Aorta (tissue), 5 donors: ENCODE measurements around the gene TMEM271. TPM values are rescaled to one million over a fixed set of nuclear protein-coding genes. Genes with fewer than 3 reads are reported as not detected.

Experiments
- ATAC-seq: fragments of 200-7000 bp; cut with Tn5 transposase; one replicate; pipeline ENCODE4 v1.9.1; 2022; ENCODE audit warnings: moderate library complexity; ENCODE audit not compliant: low FRiP score
- DNase-seq, 2 donors: peaks; one replicate each; pipeline ENCODE4 v3.0.0-alpha.2; 2020
- H3K27ac ChIP-seq, 2 donors: one replicate each; pipeline ENCODE4 v1.5.1; 2013; ENCODE audit warnings: low read length in 2 of 2, mild to moderate bottlenecking in 2 of 2, moderate library complexity in 2 of 2, control low read depth in 1 of 2, inconsistent platforms in 1 of 2, low read depth in 1 of 2
- H3K27me3 ChIP-seq, 2 donors: one replicate each; pipeline ENCODE4 v1.6.1; 2013; ENCODE audit warnings: control low read depth in 1 of 2, low read length in 1 of 2, mild to moderate bottlenecking in 1 of 2, moderate library complexity in 1 of 2; ENCODE audit not compliant: insufficient read depth in 2 of 2, control insufficient read depth in 1 of 2
- H3K36me3 ChIP-seq, 2 donors: one replicate each; pipeline ENCODE4 v1.6.1; 2013; ENCODE audit warnings: control low read depth in 1 of 2, low read length in 1 of 2, mild to moderate bottlenecking in 1 of 2; ENCODE audit not compliant: insufficient read depth in 2 of 2, control insufficient read depth in 1 of 2
- H3K4me1 ChIP-seq, 2 donors: one replicate each; pipeline ENCODE4 v1.6.1; 2013; ENCODE audit warnings: low read length in 2 of 2, control low read depth in 1 of 2, mild to moderate bottlenecking in 1 of 2, moderate library complexity in 1 of 2; ENCODE audit not compliant: insufficient read depth in 2 of 2, control insufficient read depth in 1 of 2
- H3K4me3 ChIP-seq, 2 donors: one replicate each; pipeline ENCODE4 v1.5.1; 2013; ENCODE audit warnings: low read length in 2 of 2, control low read depth in 1 of 2, mild to moderate bottlenecking in 1 of 2
- H3K9me3 ChIP-seq: one replicate; pipeline ENCODE4 v1.6.1; 2013; ENCODE audit warnings: mild to moderate bottlenecking, low read length; ENCODE audit not compliant: control insufficient read depth
- WGBS, 2 donors: extraction: QIAGEN DNeasy Blood & Tissue Kit; methylation state at CpG; one replicate each; pipeline ENCODE4 v1.1.7; 2013; 5-methylcytosine and 5-hydroxymethylcytosine counted together
- intact Hi-C, 2 donors: fragments of 100-400 bp; cut with DNase I; formaldehyde crosslinking; loops; one replicate each; pipeline versions ENCODE4 v1.14.2 to v1.15.0; 2022
- polyA plus RNA-seq, 2 donors: library from polyadenylated mRNA; stranded (reverse); fragments of 200-250 nt; gene quantifications; one replicate each; pipeline ENCODE4 v1.2.3, GENCODE V29; 2013
- total RNA-seq, 2 donors: library from RNA; stranded (reverse); fragmentation: NEBNext Ultra II Directional; extraction: Animal tissue kit (Norgen Biotek cat#: 25700); gene quantifications; one replicate each; pipeline ENCODE4 v1.2.1, GENCODE V29; 2021
- donor health status: healthy with polysubstance abuse.
- donor health status: Bipolar disorder and iron deficiency.
- donor health status: DM: no; HTN: no; CAD: no.
- donor health status: DM: no; HTN: no; CAD: no.
- donor health status: DM: yes; HTN: yes; CAD: no.

Gene TMEM271
- total and polyA plus RNA-seq, 4 donors = not detected

- intact Hi-C loops = no loop called here
- Histone ChIP-seq H3K4me3 (no peak overlapping the region), H3K36me3 (peaks cover 0 to 7% of the 10 kb centered on the region in 2 donors), H3K4me1 (no peaks in the 10 kb centered on the region), H3K27ac (no peak overlapping the region), H3K27me3 (no peaks in the 10 kb centered on the region), H3K9me3 (no peaks in the 10 kb centered on the region)
- no peak for ATAC-seq
- WGBS, 2 donors = 90% methylated on average over 9 of the region's 9 CpGs
- DNase-seq = no peak
Measured at GRCh38 chr4:528835-529234, 47.3 kb downstream of the TMEM271 start.

- WGBS, 2 donors = 91 to 93% methylated on average over 10 of the region's 10 CpGs
- Histone ChIP-seq H3K27me3 (no peaks in the 10 kb centered on the region), H3K36me3 (peaks cover 0 to 9% of the 10 kb centered on the region in 2 donors), H3K4me3 (no peak overlapping the region), H3K27ac (no peak overlapping the region), H3K4me1 (no peaks in the 10 kb centered on the region), H3K9me3 (no peaks in the 10 kb centered on the region)
- intact Hi-C loops = no loop called here
- ATAC-seq = no peak
- DNase-seq = no peak
Measured at GRCh38 chr4:528296-528695, 47.8 kb downstream of the TMEM271 start.

- H3K27ac ChIP-seq = no peak overlapping the region
- H3K4me3 ChIP-seq = no peak overlapping the region
- no peak for ATAC-seq
- no peaks in the 10 kb centered on the region for H3K9me3 ChIP-seq
- no peaks in the 10 kb centered on the region for H3K27me3 ChIP-seq
- WGBS, 2 donors = 95 to 96% methylated on average over 21 of the region's 21 CpGs
- no peaks in the 10 kb centered on the region for H3K4me1 ChIP-seq
- no peak for DNase-seq
- intact Hi-C loops = no loop called here
- peaks cover 2 to 11% of the 10 kb centered on the region in 2 donors for H3K36me3 ChIP-seq
Measured at GRCh38 chr4:526971-527460, 49.1 kb downstream of the TMEM271 start.

GRCh38 chr4:526189-526909 lies 49.7 kb downstream of the TMEM271 start:
- ATAC-seq (no peak), DNase-seq (no peak)
- Histone ChIP-seq H3K27me3 (no peaks in the 10 kb centered on the region), H3K9me3 (no peaks in the 10 kb centered on the region), H3K27ac (no peak overlapping the region), H3K4me3 (no peak overlapping the region), H3K36me3 (peaks cover 2 to 11% of the 10 kb centered on the region in 2 donors), H3K4me1 (no peaks in the 10 kb centered on the region)
- 92 to 95% methylated on average over 22 of the region's 22 CpGs for WGBS, 2 donors
- intact Hi-C loops = no loop called here

GRCh38 chr4:525660-526059 lies 50.4 kb downstream of the TMEM271 start:
- no peaks in the 10 kb centered on the region for H3K4me1 ChIP-seq
- H3K27me3 ChIP-seq = no peaks in the 10 kb centered on the region
- WGBS, 2 donors = 96 to 97% methylated on average over 15 of the region's 15 CpGs
- H3K9me3 ChIP-seq = no peaks in the 10 kb centered on the region
- peaks cover 2 to 11% of the 10 kb centered on the region in 2 donors for H3K36me3 ChIP-seq
- intact Hi-C loops = no loop called here
- ATAC-seq (no peak), DNase-seq (no peak)
- H3K27ac ChIP-seq = no peak overlapping the region
- H3K4me3 ChIP-seq = no peak overlapping the region

- no peaks in the 10 kb centered on the region for H3K27me3 ChIP-seq
- no peak for ATAC-seq
- DNase-seq = no peak
- peaks cover 2 to 11% of the 10 kb centered on the region in 2 donors for H3K36me3 ChIP-seq
- H3K4me1 ChIP-seq = no peaks in the 10 kb centered on the region
- H3K4me3 ChIP-seq = no peak overlapping the region
- 95% methylated on average over 15 of the region's 15 CpGs for WGBS, 2 donors
- intact Hi-C loops = no loop called here
- H3K9me3 ChIP-seq = no peaks in the 10 kb centered on the region
- H3K27ac ChIP-seq = no peak overlapping the region
Measured at GRCh38 chr4:524196-524595, 51.9 kb downstream of the TMEM271 start.

Other genes with a start within 250 kb of the TMEM271 start
- gene ZNF141, start 238.5 kb downstream of the TMEM271 start, total RNA-seq = 10 to 100 TPM; 21.0 to 29.7 TPM
- gene ZNF141, start 238.5 kb downstream of the TMEM271 start, polyA plus RNA-seq = 1 to 10 TPM; 1.6 to 5.6 TPM
- 10 to 100 TPM; 26.4 to 33.7 TPM for gene ZNF721, start 77.1 kb downstream of the TMEM271 start, total RNA-seq
- gene ZNF721, start 77.1 kb downstream of the TMEM271 start, polyA plus RNA-seq = 10 to 100 TPM; 13.6 to 13.9 TPM
- gene PIGG, start 77.1 kb downstream of the TMEM271 start, total RNA-seq = 10 to 100 TPM; 45.3 to 72.1 TPM
- 10 to 100 TPM; 13.4 to 45.1 TPM for gene PIGG, start 77.1 kb downstream of the TMEM271 start, polyA plus RNA-seq
- 1 to 10 TPM; 1.9 to 2.4 TPM for gene PDE6B, start 49.3 kb upstream of the TMEM271 start, total RNA-seq
- gene PDE6B, start 49.3 kb upstream of the TMEM271 start, polyA plus RNA-seq = 1 to 10 TPM; 1.1 to 4.0 TPM
- 100 to 1,000 TPM; 152 to 162 TPM for gene ATP5ME, start 98.0 kb upstream of the TMEM271 start, total RNA-seq
- gene ATP5ME, start 98.0 kb upstream of the TMEM271 start, polyA plus RNA-seq = 100 to 1,000 TPM; 492 to 599 TPM
- 10 to 100 TPM in 1 of 2 donors, 1 to 10 TPM in 1; 5.7 to 11.5 TPM for gene MYL5, start 98.2 kb upstream of the TMEM271 start, total RNA-seq
- gene MYL5, start 98.2 kb upstream of the TMEM271 start, polyA plus RNA-seq = 10 to 100 TPM; 15.4 to 19.8 TPM
- gene SLC49A3, start 112.9 kb upstream of the TMEM271 start, total RNA-seq = 10 to 100 TPM; 10.8 to 20.0 TPM
- 10 to 100 TPM in 1 of 2 donors, 1 to 10 TPM in 1; 3.0 to 22.9 TPM for gene SLC49A3, start 112.9 kb upstream of the TMEM271 start, polyA plus RNA-seq
- gene PCGF3, start 129.5 kb upstream of the TMEM271 start, total RNA-seq = 10 to 100 TPM; 35.7 to 59.4 TPM
- gene PCGF3, start 129.5 kb upstream of the TMEM271 start, polyA plus RNA-seq = 10 to 100 TPM; 17.7 to 38.3 TPM
- gene CPLX1, start 249.8 kb upstream of the TMEM271 start, total RNA-seq = 10 to 100 TPM in 1 of 2 donors, 1 to 10 TPM in 1; 5.2 to 13.7 TPM
- under 1 TPM; 0.13 to 0.50 TPM for gene CPLX1, start 249.8 kb upstream of the TMEM271 start, polyA plus RNA-seq